ENCODE results near the gene GKN1. TPM values are rescaled to one million over a fixed set of nuclear protein-coding genes. Genes with fewer than 3 reads are reported as not detected.

Gene GKN1
- total RNA-seq, 6 experiments from 2014 or later, result not detected

DNA sequence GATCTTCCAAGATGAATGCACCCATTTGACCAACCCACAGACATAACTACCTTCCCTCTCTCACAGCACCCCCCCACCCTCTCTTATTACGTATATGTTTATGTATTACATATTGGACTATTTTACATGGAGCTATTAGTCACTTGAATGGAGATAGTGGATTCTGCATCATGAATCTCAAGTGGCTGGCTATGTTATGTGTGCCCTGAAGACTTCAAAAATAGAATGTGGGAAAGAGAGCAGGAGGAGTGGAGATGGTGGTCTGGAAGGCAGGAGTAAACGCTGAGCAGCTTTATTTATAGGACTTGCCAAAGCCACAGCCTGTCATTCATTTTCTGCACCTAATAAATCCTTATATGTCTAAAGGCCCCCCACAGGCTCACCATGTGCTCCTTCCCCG lies 43.4 kb downstream of the GKN1 start:
- no peak for DNase-seq
- Mint-ChIP-seq H3K27me3 (ENCODE audit: insufficient read depth) (no peaks in the 10 kb centered on the region; the same call in 1 of the 2 replicates), H3K9me3 (no peaks in the 10 kb centered on the region), H3K4me3 (no peak overlapping the region), H3K27ac (peak overlapping the region; percentile 3; the same call in 1 of the 2 replicates), H3K36me3 (ENCODE audit: low read depth) (peaks cover 16% of the 10 kb centered on the region), H3K4me1 (ENCODE audit: low read depth) (peaks cover 84% of the 10 kb centered on the region)
- TF ChIP-seq, protein P1, sequence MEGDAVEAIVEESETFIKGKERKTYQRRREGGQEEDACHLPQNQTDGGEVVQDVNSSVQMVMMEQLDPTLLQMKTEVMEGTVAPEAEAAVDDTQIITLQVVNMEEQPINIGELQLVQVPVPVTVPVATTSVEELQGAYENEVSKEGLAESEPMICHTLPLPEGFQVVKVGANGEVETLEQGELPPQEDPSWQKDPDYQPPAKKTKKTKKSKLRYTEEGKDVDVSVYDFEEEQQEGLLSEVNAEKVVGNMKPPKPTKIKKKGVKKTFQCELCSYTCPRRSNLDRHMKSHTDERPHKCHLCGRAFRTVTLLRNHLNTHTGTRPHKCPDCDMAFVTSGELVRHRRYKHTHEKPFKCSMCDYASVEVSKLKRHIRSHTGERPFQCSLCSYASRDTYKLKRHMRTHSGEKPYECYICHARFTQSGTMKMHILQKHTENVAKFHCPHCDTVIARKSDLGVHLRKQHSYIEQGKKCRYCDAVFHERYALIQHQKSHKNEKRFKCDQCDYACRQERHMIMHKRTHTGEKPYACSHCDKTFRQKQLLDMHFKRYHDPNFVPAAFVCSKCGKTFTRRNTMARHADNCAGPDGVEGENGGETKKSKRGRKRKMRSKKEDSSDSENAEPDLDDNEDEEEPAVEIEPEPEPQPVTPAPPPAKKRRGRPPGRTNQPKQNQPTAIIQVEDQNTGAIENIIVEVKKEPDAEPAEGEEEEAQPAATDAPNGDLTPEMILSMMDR (IDR thresholded peaks at IDR 0.05), result no peak

DNA sequence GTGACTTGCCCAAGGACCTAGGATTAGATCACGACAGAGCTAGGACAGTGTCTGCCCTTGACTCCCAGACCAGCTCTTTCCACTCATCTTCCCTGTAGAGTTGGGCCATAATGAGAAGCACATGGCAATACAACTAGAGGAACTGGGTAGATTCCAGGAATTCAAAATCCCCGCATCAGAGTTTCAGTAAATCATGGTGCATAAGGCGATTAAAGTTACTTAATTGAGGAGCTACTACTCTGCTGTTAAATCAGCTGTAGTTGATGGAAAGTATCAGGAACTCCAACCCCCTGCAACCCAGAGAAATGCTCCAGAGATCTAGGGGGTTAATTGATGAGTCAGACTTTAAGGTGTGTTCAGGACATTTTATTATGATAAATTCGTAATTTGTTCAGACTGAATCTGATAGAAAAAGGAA lies 44.3 kb downstream of the GKN1 start:
- Mint-ChIP-seq H3K27ac (no peak overlapping the region; the same call in 1 of the 2 replicates), H3K27me3 (ENCODE audit: insufficient read depth) (no peaks in the 10 kb centered on the region), H3K4me1 (ENCODE audit: low read depth) (peaks cover 83% of the 10 kb centered on the region), H3K4me3 (no peak overlapping the region), H3K36me3 (ENCODE audit: low read depth) (peaks cover 16% of the 10 kb centered on the region), H3K9me3 (no peaks in the 10 kb centered on the region)
- TF ChIP-seq, protein P1 (IDR thresholded peaks at IDR 0.05), result no peak
- no peak for DNase-seq

DNA sequence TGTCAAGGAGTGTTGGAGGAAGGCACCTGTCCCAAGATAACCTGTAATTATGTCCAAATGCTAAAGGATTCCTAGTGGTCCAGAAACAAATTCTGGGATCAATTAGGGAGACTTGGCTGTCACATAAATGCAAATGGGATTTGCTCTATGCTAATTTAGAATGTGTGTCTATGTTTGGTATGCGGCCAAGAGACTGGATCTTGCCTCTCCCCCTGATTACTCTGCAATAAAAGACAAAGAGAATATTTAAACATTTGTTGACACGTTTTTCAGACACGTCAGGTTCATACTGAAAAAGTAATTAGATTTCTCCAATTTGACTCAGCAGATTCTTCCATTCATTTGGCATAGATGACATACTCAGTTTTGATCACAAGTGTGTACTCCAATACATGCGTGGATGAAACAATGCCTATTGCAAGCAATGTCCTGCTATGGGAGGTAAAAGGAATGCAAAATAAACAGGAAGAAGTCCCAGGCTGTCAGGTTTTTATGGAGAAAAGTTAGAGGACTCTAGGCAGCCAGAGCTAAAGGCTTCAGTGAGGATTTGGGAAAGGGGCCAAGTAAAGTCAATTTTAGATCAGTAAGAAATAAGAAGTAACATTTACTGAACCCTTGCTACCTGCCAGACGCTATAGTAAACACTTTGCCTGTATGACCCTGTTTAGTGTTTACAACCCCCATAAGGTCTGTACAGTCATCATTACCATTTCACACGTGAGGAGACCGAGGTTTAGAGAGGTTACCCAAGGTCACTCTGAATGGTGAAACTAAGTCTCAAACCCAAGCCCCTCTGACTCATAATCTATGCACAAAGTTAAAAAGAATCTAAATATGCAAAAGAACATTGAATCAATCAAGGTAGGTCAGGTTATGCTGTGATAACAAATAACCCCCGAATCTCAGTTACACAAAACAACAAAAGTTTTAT lies 46.3 kb downstream of the GKN1 start:
- no peak overlapping the region for H3K4me3 Mint-ChIP-seq
- H3K27ac Mint-ChIP-seq, result no peak overlapping the region
- no peak for DNase-seq
- H3K27me3 Mint-ChIP-seq (ENCODE audit: insufficient read depth), result no peaks in the 10 kb centered on the region
- peaks cover 67% of the 10 kb centered on the region for H3K4me1 Mint-ChIP-seq (ENCODE audit: low read depth)
- TF ChIP-seq, protein P1 (IDR thresholded peaks at IDR 0.05), result no peak
- no peaks in the 10 kb centered on the region for H3K9me3 Mint-ChIP-seq
- peaks cover 16% of the 10 kb centered on the region for H3K36me3 Mint-ChIP-seq (ENCODE audit: low read depth)

DNA sequence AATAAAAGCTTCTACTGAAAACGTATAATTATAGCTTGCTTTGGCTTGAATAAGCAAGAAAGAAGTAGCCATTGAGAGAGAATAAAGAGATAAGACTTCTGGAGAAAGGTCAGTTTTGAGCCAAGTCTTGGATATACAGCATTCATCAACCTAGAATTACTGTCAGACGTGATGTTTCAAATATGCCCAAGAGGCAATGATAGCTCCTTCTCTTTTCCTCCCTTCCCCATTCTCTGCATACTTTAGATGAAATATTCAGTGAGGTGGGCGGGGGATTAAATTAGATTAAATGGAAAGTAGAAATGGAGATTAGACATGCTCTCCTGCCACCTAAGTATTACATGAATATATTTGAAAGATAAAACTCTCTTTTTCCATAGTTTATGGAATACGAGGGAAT lies 47.3 kb downstream of the GKN1 start:
- no peak overlapping the region for H3K4me3 Mint-ChIP-seq
- no peaks in the 10 kb centered on the region for H3K27me3 Mint-ChIP-seq (ENCODE audit: insufficient read depth)
- DNase-seq, result no peak
- H3K4me1 Mint-ChIP-seq (ENCODE audit: low read depth), result peaks cover 66% of the 10 kb centered on the region
- peaks cover 17% of the 10 kb centered on the region for H3K36me3 Mint-ChIP-seq (ENCODE audit: low read depth)
- no peaks in the 10 kb centered on the region for H3K9me3 Mint-ChIP-seq
- TF ChIP-seq, protein P1 (IDR thresholded peaks at IDR 0.05), result no peak
- no peak overlapping the region for H3K27ac Mint-ChIP-seq

DNA sequence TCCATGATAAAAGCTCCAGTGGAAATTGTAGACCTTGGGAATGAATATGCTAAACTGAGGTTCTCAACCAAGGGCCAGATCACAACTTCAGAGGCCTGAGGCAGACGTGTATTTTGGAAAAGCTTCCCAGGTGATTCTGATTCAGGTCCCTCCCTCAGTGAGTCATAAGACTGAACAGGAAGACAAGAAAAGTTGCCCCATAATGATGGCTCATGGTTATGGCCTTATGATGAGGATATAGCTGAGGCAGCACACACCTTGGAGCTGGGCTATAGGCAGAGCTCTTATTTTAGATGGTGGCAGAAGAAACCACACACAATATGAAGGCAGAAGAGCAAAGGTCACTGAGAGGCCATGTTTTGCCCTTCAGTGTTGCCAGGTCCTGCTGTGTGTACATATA lies 48.1 kb downstream of the GKN1 start:
- DNase-seq, result no peak
- Mint-ChIP-seq H3K4me1 (ENCODE audit: low read depth) (peaks cover 66% of the 10 kb centered on the region), H3K4me3 (no peak overlapping the region), H3K27me3 (ENCODE audit: insufficient read depth) (no peaks in the 10 kb centered on the region), H3K27ac (no peak overlapping the region), H3K36me3 (ENCODE audit: low read depth) (peaks cover 19% of the 10 kb centered on the region), H3K9me3 (no peaks in the 10 kb centered on the region; the same call in 1 of the 2 replicates)
- TF ChIP-seq, protein P1 (IDR thresholded peaks at IDR 0.05), result no peak
